SK-N-SH treated with all-trans-retinoic acid at 6 μM for 48 hours (cell line): ENCODE measurements around the gene SIN3A.
A peak's percentile ranks its signal among the peaks of the same experiment; 100 is the strongest.
"Not testable (repeated sequence)": the region's sequence is repeated elsewhere in the genome, so short reads cannot be mapped to it uniquely, and the experiment has no call there.

Experiments
- ATAC-seq: fragments of 200-7000 bp; cut with Tn5 transposase; 3 replicates; pipeline ENCODE4 v1.9.1; 2020; ENCODE audit warnings: mild to moderate bottlenecking, moderate library complexity
- ARNTL ChIP-seq: fragments of 450-650 bp; formaldehyde crosslinking; IDR thresholded peaks from 2 replicates; pipeline ENCODE4 v1.5.0; 2020; ENCODE audit warnings: low read depth, mild to moderate bottlenecking, moderate library complexity, borderline replicate concordance
- BACH2 ChIP-seq: fragments of 250-450 bp; sonication (Bioruptor Pico); IDR thresholded peaks from 2 replicates; pipeline ENCODE4 v1.9.0; 2021; ENCODE audit warnings: mild to moderate bottlenecking, borderline replicate concordance
- ESRRG ChIP-seq: fragments of 250-450 bp; sonication (Bioruptor Pico); IDR thresholded peaks from 2 replicates; pipeline ENCODE4 v1.6.1; 2021; ENCODE audit warnings: mild to moderate bottlenecking
- GLIS3 ChIP-seq: fragments of 250-450 bp; sonication (Bioruptor Pico); IDR thresholded peaks from 2 replicates; pipeline ENCODE4 v1.5.0; 2020; ENCODE audit warnings: mild to moderate bottlenecking, moderate library complexity
- ISL1 ChIP-seq: fragments of 250-450 bp; sonication (Bioruptor Pico); IDR thresholded peaks from 2 replicates; pipeline ENCODE4 v2.1.2; 2022; ENCODE audit warnings: mild to moderate bottlenecking, moderate library complexity
- OSR1 ChIP-seq: fragments of 250-450 bp; sonication (Bioruptor Pico); IDR thresholded peaks from 2 replicates; pipeline ENCODE4 v1.8.0; 2022; ENCODE audit warnings: moderate library complexity, mild to moderate bottlenecking, inconsistent platforms
- PATZ1 ChIP-seq: fragments of 250-450 bp; sonication (Bioruptor Pico); IDR thresholded peaks from 2 replicates; pipeline ENCODE4 v1.8.0; 2020; ENCODE audit warnings: mild to moderate bottlenecking, moderate library complexity, borderline replicate concordance
- POU6F1 ChIP-seq: fragments of 250-450 bp; sonication (Bioruptor Pico); IDR thresholded peaks from 2 replicates; pipeline ENCODE4 v1.8.0; 2021; ENCODE audit warnings: low read depth, mild to moderate bottlenecking, moderate library complexity, borderline replicate concordance
- PPARA ChIP-seq: fragments of 250-450 bp; sonication (Bioruptor Pico); IDR thresholded peaks from 2 replicates; pipeline ENCODE4 v1.5.0; 2020; ENCODE audit warnings: mild to moderate bottlenecking, borderline replicate concordance
- RARB ChIP-seq: fragments of 250-450 bp; sonication (Bioruptor Pico); IDR thresholded peaks from 2 replicates; pipeline ENCODE4 v1.8.0; 2021; ENCODE audit warnings: mild to moderate bottlenecking, moderate library complexity
- SNAI2 ChIP-seq: fragments of 250-450 bp; sonication (Bioruptor Pico); IDR thresholded peaks from 2 replicates; pipeline ENCODE4 v1.5.0; 2020; ENCODE audit warnings: mild to moderate bottlenecking, moderate library complexity
- TCF4 ChIP-seq: fragments of 250-450 bp; sonication (Bioruptor Pico); IDR thresholded peaks from 2 replicates; pipeline ENCODE4 v1.8.0; 2021; ENCODE audit warnings: mild to moderate bottlenecking, moderate library complexity, borderline replicate concordance
- TOX ChIP-seq: fragments of 250-450 bp; sonication (Bioruptor Pico); IDR thresholded peaks from 2 replicates; pipeline ENCODE4 v1.8.0; 2021; ENCODE audit warnings: mild to moderate bottlenecking, moderate library complexity, borderline replicate concordance
- ZC3H10 ChIP-seq: fragments of 250-450 bp; sonication (Bioruptor Pico); IDR thresholded peaks from 2 replicates; pipeline ENCODE4 v1.5.1; 2021; ENCODE audit warnings: mild to moderate bottlenecking, moderate library complexity
- ZFP3 ChIP-seq: fragments of 250-450 bp; sonication (Bioruptor Pico); IDR thresholded peaks from 2 replicates; pipeline ENCODE4 v1.5.0; 2020; ENCODE audit warnings: mild to moderate bottlenecking, moderate library complexity
- ZFP30 ChIP-seq: fragments of 450-650 bp; formaldehyde crosslinking; IDR thresholded peaks from 2 replicates; pipeline ENCODE4 v1.5.0; 2022; ENCODE audit warnings: mild to moderate bottlenecking, moderate library complexity
- ZNF565 ChIP-seq: fragments of 450-650 bp; formaldehyde crosslinking; conservative IDR thresholded peaks from 2 replicates; pipeline ENCODE4 v1.5.0; 2020; ENCODE audit warnings: low read depth, mild to moderate bottlenecking, moderate library complexity
- ZNF70 ChIP-seq: fragments of 450-650 bp; formaldehyde crosslinking; IDR thresholded peaks from 2 replicates; pipeline ENCODE4 v1.5.0; 2020; ENCODE audit warnings: mild to moderate bottlenecking, moderate library complexity
- ZNF8 ChIP-seq: fragments of 450-650 bp; formaldehyde crosslinking; IDR thresholded peaks from 2 replicates; pipeline ENCODE4 v1.5.0; 2020; ENCODE audit warnings: mild to moderate bottlenecking, moderate library complexity
- TF ChIP-seq, protein P1 (sequence below): fragments of 250-450 bp; sonication (Bioruptor Pico); IDR thresholded peaks from 2 replicates; pipeline ENCODE4 v1.5.1; 2021; ENCODE audit warnings: mild to moderate bottlenecking, moderate library complexity
- TF ChIP-seq, protein P2 (sequence below): fragments of 250-450 bp; sonication (Bioruptor Pico); IDR thresholded peaks from 2 replicates; pipeline ENCODE4 v1.5.1; 2020; ENCODE audit warnings: low read depth, mild to moderate bottlenecking, moderate library complexity

SIN3A gene

GRCh38 chr15:75348034-75348561 is 103.4 kb downstream of the SIN3A start:
- TF ChIP-seq, protein P1, sequence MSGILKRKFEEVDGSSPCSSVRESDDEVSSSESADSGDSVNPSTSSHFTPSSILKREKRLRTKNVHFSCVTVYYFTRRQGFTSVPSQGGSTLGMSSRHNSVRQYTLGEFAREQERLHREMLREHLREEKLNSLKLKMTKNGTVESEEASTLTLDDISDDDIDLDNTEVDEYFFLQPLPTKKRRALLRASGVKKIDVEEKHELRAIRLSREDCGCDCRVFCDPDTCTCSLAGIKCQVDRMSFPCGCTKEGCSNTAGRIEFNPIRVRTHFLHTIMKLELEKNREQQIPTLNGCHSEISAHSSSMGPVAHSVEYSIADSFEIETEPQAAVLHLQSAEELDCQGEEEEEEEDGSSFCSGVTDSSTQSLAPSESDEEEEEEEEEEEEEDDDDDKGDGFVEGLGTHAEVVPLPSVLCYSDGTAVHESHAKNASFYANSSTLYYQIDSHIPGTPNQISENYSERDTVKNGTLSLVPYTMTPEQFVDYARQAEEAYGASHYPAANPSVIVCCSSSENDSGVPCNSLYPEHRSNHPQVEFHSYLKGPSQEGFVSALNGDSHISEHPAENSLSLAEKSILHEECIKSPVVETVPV (CRISPR knock-in tag), result no peak
- TF ChIP-seq BACH2 (CRISPR knock-in tag), result no peak
- TF ChIP-seq, protein P2, sequence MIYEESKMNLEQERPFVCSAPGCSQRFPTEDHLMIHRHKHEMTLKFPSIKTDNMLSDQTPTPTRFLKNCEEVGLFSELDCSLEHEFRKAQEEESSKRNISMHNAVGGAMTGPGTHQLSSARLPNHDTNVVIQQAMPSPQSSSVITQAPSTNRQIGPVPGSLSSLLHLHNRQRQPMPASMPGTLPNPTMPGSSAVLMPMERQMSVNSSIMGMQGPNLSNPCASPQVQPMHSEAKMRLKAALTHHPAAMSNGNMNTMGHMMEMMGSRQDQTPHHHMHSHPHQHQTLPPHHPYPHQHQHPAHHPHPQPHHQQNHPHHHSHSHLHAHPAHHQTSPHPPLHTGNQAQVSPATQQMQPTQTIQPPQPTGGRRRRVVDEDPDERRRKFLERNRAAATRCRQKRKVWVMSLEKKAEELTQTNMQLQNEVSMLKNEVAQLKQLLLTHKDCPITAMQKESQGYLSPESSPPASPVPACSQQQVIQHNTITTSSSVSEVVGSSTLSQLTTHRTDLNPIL (CRISPR knock-in tag), result no peak
- no peak for TF ChIP-seq POU6F1 (CRISPR knock-in tag)
- no peak for TF ChIP-seq TOX (CRISPR knock-in tag)
- TF ChIP-seq ZNF565 (CRISPR knock-in tag), result no peak
- no peak for TF ChIP-seq RARB (CRISPR knock-in tag)
- TF ChIP-seq ZC3H10 (CRISPR knock-in tag), result no peak
- TF ChIP-seq ZFP30, result no peak
- no peak for TF ChIP-seq ZFP3
- no peak for TF ChIP-seq ZNF8 (CRISPR knock-in tag)
- no peak for TF ChIP-seq PPARA (CRISPR knock-in tag)
- TF ChIP-seq ARNTL, result no peak
- TF ChIP-seq OSR1 (CRISPR knock-in tag), result no peak
- no peak for TF ChIP-seq GLIS3 (CRISPR knock-in tag)
- TF ChIP-seq, all 23 proteins: peak for 0
- peak; percentile 57 for ATAC-seq

- no peak for TF ChIP-seq OSR1 (CRISPR knock-in tag)
- ATAC-seq, result peak; percentile 74
Measured at GRCh38 chr15:75347222-75348033, 104.1 kb downstream of the SIN3A start.

- no peak for ATAC-seq
- TF ChIP-seq ZNF8 (CRISPR knock-in tag) (no peak), ZNF70 (CRISPR knock-in tag) (no peak; the same call in 1 of the 2 replicates), ESRRG (no peak)
Measured at GRCh38 chr15:75346796-75347221, 104.7 kb downstream of the SIN3A start, which contains the start of gene NEIL1. TSS of gene NEIL1 (plus strand) at chr15:75347039. CDS start at chr15:75348906, 1,867 bp downstream.

DNA sequence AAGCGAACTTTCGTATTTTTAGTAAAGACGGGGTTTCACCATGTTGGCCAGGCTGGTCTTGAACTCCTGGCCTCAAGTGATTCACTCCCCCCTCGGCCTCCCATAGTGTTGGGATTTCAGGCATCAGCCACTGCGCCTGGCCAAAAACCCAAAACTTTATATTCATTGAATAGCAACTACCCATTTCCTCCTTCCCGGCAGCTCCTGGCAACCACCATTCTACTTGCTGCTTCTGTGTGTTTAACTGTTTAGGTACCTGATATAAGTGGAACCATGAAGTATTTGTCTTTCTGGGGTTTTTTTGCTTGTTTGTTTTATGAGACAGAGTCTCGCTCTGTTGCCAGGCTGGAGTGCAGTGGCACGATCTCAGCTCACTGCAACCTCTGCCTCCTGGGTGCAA is 107.5 kb downstream of the SIN3A start:
- not testable (repeated sequence) for ATAC-seq

DNA sequence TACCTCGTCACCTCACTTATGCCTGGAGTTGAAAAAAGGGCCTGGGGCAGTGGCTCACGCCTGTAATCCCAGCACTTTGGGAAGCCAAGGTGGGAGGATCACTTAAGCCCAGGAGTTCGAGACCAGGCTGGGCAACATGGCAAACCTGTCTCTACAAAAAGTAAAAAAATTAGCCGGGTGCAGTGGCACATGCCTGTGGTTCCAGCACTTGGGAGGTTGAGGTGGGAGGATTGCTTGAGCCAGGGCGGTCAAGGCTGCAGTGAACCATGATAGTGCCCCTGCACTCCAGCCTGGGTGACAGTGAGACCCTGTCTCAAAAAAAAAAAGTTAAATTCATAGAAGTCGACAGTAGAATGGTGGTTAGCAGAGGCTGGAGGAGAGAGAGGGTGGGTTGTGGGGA is 109.3 kb downstream of the SIN3A start:
- TF ChIP-seq TCF4 (CRISPR knock-in tag) (no peak), SNAI2 (CRISPR knock-in tag) (no peak), PATZ1 (CRISPR knock-in tag) (no peak), ZFP30 (no peak), ISL1 (CRISPR knock-in tag) (no peak)
- no peak for ATAC-seq
